HG02588 (cell line): ENCODE measurements around the gene LAMB1.
"Not testable (repeated sequence)": the region's sequence is repeated elsewhere in the genome, so short reads cannot be mapped to it uniquely, and the experiment has no call there.

Source experiments
- ATAC-seq: cut with Tn5 transposase; IDR thresholded peaks from one replicate; pipeline ENCODE4 v1.9.1; 2021; ENCODE audit warnings: mild to moderate bottlenecking, moderate library complexity; ENCODE audit not compliant: unreplicated experiment

Gene LAMB1

DNA sequence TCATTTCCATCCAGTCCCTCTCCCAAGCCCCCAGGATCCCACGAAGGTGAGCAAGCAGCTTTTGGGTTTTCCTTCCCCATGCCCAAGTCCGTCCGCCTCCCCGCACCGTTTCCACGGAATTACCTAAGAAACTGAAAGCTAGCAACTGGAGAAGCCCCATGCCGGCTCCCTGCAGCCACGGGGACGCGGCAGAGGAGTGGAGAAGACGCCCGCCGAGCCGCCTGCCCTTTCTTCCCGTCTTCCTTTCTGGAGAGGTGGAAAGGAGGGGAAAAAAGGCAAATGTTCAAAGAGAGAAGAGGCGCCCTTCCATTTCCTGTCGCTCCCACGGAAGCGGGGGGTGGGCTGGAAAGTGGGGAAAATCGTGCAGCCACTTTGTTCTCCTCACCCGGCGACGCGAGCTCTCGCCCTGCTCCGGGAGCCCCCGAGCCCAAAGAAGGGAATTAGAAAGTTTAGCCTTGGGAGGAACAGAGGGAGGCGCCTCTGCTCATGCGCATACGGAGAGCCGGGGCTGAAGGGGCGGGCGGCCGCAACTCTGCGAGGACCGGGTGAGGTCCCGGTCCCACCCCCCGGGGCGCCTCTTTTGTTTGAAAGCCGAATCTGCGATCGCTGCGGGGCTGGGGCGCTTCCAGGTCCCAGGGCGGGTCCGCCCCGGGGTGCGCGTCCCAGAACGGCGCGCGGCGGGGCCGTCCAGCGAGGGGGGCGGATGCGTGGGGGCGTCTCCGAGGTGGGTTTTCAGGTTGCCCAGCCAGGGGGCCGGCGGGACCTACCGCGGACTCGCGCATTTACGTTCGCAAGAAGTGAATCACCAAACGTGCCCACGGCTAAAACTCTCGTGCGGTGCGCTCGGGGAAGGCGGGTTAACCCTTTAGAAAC, at the start of gene LAMB1:
Gene LAMB1, minus strand, starts transcription at position 436 of the 873 bp plus-strand sequence. Its CDS starts 276 bp downstream, at position 160.
- ATAC-seq: no peak

DNA sequence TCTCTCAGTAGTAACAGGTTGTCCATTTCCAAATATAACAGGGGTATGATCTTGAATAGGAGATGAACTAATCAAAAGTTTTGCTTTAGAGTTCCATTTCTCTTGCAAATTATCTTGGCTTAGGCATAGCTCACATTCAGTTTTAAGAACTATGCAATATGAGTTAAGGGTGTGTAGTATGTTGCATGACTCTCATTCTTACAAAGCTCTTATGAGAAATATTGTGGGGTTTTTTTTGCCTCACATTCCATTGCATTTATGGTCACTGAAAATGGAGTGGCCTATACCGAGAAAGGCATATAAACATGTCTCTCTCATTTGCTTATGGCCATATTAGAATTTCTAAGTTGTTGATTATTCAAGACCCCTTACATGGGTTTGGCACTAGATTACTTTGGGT, 48.5 kb upstream of the LAMB1 start:
- ATAC-seq: no peak

DNA sequence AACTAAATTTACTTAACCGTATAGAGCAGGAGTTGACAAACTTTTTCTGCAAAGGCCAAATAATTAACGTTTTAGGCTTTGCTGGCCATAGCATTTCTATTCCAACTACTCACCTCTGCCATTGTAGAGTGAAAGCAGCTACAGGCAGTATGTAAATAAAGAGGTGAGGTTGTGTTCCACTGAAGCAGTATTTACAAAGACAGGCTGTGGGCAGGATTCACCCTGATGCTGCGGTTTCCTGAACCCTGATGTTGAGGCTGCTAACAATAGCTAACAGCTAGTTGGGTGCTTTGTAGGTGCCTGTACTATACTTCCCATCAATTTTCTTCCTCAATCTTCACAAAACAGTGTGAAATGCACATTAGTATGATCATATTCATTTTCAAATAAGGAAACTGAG, 47.0 kb upstream of the LAMB1 start:
- ATAC-seq: peak; percentile 87

DNA sequence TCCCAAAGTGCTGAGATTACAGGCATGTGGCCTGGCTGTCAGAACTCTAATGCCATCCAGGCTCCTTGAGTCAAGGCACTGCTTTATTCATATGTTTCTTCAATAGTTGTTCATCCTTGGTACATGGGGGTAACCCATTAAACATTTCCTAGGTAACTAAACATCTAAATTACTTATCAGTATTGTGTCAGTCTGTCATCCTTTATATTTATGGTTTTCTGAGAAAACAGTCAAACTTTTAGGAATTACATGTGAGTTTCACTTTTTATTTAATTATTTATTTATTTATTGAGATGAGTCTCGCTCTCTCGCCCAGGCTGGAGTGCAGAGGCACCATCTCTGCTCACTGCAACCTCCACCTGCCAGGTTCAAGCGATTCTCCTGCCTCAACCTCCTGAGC, 45.5 kb upstream of the LAMB1 start:
- ATAC-seq: no peak

DNA sequence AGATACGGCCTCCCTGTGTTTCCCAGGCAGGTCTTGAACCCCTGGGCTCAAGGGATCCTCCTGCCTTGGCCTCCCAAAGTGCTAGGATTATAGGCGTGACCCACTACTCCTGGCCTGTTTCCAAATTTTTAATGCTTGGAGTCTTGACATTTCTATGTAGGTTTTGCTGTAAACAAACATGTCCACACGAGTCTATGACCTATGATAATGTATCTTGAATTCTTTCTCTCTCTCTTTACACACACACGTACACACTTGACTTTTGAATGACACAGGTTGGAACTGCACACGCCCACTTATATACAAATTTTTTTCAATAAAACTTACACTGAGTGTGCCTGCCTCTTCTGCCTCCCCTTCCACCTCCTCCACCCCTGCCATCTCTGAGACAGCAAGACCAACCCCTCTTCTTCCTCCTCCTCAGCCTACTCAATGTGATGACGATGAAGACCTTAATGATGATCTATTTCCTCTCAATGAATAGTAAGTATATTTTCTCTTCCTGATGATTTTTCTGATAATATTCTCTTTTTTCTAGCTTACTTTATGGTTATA, 44.1 kb upstream of the LAMB1 start:
- ATAC-seq: no peak

DNA sequence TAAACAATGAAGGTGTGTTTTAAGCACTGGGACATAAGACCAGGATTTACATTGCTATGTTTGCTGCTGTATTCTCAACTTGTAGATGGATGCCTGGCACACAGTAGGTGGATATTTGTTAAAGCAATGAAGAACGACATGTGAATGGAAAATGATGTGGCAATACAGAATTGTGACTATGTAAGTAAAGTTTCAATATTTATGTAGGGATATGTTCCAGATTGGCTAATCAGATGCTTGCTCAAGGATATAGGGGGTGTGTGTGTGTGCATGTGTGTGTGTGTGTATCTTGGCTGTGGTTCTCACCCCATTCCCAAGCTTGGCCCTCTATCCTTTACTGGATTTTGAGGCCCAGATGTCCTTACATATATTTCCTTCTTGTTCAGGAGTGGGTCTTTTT, 42.7 kb upstream of the LAMB1 start:
- no peak for ATAC-seq

DNA sequence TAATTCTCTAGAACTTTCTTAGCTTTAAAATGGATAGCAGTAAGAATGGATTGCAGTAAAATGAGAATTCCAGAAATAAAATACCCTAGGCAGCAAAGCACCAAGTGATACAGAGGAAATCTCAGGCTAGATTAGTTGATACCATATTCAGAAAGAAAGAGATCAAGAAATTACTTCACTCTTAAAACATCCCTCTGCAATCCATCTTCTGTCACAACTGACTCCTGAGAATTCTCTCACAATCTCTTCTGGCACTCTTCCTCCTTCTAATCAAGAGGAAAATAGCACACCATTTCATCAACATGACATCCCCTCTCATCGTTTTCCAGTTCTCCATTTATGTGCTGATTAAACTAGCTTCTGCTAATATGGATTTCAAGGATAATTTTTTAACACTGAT, 42.2 kb upstream of the LAMB1 start:
- ATAC-seq: no peak

DNA sequence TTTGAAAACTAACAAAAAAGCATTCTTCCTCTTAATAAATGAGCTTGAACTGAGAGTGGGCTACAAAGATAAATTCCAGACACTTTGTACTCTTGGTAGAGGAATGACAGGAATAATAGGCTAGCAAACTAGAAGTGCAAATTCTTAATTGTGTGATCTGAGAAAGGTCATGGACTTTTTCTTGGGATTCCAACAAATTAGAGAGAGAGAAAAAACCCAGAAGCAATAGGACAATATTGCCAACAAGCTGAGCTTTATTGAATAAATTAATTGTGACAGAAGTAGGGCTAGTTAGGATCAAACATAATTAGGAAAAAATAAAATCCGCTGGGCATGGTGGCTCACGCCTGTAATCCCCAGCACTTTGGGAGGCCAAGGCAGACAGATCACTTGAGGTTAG, 41.4 kb upstream of the LAMB1 start:
- ATAC-seq: no peak

DNA sequence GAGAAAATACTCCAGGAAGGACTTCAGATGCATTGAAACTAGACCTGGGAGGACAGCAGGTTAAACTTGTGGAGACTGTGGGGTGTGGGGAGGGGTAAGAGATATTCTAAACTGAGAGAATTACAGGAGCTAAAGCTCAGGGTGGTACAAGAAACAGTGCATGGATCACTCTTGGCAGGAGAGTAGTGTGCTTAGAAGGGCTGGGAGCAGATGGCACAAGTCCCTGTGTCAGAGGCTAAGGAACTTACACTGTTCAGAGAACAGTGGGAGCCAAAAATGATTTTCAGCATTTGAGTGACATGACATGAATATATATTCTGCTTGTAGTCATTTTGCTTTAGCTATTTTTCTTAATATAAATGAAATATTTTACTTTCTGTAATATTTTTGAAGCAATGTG, 36.0 kb upstream of the LAMB1 start:
- ATAC-seq: no peak

DNA sequence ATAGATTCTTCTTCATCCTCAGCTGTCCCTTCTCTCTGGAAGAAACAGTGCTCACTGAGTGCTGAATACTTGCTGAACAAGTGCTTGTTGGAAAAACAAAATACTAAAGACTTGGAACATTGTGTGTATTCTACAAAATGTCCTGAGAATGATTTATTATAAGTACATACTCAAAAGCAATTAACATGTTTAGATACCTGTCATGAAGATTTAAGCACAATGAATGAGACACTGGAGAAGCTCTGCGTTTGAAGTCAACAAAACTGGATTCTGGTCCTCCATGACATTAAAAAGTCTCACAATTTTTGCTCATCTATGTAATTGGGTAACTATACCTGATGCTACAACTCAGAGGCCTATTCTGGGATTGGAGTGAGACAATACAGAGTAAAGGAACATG, 34.8 kb upstream of the LAMB1 start:
- ATAC-seq: no peak

DNA sequence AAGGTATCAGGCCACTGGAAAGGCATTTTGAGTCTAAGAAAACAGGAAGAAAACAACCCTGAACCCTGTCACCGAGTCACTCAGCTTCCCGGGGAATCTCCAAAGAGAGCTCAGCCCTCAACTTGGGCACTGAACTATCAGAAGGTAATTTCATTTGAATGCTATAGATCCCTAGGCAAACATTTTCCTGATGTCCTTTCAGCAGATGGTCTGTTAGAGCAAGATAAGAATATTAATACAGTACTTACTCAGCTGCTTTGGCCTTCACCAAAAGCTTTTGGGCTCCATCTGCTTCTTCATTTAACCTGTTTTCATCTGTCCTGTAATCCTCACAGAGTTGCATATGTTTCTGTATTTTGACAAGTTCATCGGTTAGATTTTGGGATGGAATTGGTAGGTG, 34.2 kb upstream of the LAMB1 start:
- ATAC-seq: no peak

DNA sequence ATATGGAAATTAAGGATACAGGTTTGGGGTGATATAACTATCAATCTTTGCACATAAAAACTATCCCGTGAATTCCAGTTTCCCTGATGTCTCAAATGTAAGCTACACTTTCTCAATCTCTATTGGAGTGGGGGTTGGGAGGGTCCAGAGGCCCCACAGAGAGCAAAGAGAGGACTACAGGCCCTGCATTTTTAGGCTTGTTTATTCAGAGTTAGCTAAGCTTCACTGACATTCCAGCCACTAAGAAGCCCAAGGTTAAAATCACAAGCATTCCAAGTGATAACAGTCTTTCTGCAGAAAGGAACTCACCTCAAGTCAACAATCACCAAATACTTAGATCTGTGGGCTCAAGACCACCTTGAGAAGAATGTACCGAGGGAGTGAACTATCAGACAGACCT, 31.6 kb upstream of the LAMB1 start:
- no peak for ATAC-seq

DNA sequence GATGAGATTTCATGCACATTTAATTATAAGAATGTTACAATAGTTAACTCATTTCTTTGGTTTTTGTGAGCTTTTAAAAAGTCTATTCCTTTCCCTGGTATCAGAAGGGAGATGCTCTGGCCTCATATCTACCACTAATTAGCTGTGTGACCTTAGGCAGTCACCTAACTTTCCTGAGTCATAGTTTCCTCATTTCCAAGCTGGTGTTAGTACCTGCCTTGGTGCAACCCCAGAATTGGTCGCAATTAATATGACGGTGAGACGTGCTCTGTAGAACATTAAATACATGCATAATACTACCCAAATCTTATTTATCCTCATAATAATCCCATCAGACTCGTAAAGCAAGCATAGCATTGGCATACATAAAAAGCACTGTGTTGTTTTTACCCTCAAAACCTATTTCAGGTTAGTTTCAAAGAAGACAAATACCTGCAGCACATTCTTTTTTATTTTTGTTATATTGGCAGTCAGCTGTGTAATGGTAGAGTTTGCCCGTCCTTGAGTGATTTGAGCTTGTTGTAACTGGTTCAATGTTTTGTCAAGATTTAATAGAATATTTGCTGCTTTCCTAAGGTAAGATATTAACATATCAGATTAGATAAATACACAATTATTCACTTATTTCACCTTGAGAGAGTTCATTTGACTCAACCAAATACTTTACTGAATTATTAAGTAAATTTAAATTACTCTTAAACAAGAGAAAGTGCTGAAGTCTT, 31.0 kb upstream of the LAMB1 start:
- no peak for ATAC-seq

DNA sequence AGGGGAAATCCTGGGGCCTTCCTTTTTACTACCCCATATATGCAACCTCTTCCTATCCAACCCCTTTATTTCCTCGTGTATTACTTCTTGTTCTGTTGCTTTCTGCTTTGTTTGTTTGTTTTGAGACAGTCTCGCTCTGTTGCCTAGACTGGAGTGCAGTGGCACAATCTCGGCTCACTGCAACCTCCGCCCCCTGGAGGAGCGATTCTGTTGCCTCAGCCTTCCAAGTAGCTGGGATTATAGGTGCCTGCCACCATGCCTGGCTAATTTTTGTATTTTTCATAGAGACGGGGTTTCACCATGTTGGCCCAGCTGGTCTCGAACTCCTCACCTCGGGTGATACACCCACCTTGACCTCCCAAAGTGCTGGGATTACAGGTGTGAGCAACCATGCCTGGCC, 30.3 kb upstream of the LAMB1 start:
- ATAC-seq: not testable (repeated sequence)

DNA sequence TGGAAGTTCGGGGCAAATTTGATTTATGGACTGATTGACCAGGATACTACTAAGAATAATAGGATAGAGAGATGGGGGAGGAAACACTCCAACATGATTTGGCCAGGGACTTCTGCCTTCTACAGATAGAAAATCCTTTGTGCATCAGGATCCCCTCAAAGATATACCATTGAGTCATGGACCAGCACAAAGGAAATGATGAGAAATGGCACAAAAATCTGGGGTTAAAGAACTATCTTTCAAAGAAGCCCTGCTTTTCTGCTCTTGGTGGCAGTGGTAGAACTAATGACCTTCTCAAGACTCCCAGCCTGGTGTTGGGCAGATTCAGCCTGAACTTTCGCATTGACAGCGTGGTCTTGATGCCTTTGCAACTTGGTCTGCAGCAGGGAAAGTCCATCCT, 27.6 kb upstream of the LAMB1 start:
- no peak for ATAC-seq

DNA sequence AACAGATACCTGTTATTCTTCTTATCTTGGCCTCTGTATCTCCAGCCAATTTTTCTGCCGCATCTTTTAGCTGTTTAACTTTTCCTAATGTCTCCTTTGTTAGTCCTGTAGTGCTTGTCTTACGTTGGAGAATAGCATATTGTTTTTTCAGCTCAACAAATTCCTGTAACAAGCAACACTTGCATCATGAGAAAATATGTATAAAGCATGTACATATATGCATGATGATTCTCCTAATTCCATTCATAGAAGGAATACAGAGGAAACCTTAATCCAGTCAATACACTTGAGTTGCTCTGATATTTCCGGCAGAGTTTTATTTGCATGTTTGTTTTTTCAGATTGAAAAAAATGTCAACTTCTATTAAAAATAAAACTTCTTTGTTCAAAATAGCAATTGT, 26.1 kb upstream of the LAMB1 start:
- ATAC-seq: no peak

DNA sequence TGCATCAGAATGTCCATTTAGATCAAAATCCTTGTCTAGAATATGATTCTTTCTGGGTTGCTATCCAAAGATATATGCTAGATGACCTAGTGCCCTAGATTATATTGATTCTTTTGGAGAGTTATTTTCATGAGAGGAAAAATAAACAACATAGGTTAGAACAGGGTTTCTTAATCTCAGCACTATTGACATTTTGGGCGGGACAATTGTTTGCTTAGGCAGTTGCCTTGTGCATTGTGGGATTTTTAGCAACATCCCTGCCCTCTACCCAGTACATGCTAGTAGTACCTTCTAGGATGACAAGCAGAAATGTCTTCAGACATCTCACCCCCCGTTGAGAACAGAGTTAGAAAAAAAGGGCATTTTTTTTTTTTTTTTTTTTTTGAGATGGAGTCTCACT, 25.1 kb upstream of the LAMB1 start:
- no peak for ATAC-seq

DNA sequence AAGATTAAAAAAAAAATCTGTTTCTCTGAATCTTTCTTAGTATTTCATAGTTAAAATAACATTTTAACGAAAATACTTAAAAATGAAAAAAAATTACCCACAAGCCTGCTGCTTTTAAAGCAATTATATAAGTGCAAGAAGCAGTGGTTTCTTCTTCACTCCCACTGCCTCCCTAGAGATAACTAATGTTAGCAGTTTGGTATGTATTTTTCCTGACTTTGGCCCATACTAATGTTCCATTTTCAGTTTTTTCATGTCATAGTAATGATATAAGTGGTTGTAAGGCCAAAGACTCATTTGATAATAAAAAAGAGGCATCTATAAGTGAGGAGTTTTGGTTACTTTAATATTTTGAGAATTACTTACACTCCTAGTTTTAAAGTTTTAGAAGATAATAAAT, 24.3 kb upstream of the LAMB1 start:
- ATAC-seq: no peak

DNA sequence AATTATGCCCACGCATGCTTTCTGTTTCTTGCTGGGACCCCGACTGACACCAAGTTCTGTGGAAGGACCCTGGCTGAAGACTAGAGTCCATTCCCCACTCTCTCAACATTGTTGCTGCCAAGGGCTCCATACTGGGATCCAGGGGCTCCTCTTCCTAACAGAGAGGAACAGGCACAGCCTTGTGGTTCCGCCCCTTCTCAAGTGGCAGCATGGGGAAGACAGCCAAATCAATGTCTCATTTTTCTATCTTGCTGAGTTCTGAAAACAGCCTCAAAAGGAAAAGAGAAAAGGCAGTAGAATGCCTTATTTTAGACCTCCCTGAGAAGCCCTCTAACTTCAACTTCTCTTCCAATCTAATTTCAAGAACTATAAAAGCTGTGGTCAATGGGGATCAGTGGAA, 23.7 kb upstream of the LAMB1 start:
- no peak for ATAC-seq

DNA sequence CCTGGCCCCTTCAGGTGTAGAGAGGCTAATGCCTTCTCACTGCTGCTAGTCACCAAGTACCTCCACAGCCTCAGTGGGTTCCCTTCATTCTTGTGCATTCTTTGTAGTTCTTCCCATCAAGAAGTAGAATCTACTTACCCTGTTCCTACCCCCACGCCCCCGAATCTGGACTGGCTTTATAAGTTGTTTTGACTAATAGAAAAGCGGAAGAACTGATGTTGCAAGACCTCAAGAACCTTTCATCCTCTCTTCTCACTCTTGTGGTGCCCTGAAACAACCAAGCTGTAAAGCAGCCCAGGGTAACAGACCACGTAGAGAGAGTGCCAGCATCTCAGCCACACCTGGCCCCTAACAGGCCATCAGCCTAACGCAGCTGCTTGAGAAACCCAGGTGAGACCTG, 23.2 kb upstream of the LAMB1 start:
- no peak for ATAC-seq

DNA sequence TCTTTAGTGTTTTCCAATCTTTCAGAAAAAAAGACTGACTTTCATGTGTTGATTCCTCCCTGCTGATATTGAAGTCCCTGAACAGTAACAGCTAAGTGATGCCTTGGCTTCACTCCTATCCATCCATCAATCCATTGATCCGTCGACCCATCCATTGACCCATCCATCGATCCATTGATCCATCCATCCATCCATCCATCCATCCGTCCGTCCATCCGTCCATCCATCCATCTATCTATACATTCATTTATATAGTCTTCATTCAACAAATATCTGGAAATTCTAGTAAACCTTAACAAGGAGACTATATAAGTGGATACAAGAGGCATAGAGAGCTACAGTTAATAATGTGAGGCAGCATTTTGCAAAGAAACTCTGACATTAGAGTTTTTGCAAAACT, 21.6 kb upstream of the LAMB1 start:
- ATAC-seq: no peak

DNA sequence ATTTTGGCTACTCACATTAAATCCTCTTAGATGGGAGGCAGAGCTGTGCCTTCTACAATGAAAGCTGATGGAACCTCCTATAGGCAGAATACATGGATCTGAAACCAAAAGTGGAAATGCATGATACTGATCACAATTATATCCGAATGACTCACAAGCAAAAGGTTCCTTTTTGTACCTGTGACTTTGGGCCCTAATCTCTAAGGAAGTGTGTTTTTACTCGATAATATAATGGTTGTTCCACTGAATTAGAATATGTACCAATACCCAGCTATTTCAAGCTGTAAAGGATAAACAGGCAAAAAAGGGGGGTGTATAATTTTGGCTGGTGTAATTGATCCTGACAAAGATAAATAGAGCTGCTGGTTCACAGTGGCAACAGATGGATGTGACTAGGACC, 17.6 kb upstream of the LAMB1 start:
- ATAC-seq: no peak
